ENCODE measurements around the gene SLC29A3.

The SLC29A3 gene

GRCh38 chr10:71274901-71275796 lies 43.9 kb upstream of the SLC29A3 start:
- DNase-seq (ENCODE audit: low spot score): no peak
- no peak for TF ChIP-seq CTCF (IDR thresholded peaks at IDR 0.05; ENCODE audit: extremely low read depth, missing control alignments)

GRCh38 chr10:71276873-71277272 lies 42.2 kb upstream of the SLC29A3 start:
- no peak for DNase-seq (ENCODE audit: low spot score)
- no peak for TF ChIP-seq CTCF (IDR thresholded peaks at IDR 0.05; ENCODE audit: extremely low read depth, missing control alignments)

- DNase-seq (ENCODE audit: low spot score): no peak
- no peak for TF ChIP-seq CTCF (IDR thresholded peaks at IDR 0.05; ENCODE audit: extremely low read depth, missing control alignments)
Observed at GRCh38 chr10:71277914-71278665, 41.0 kb upstream of the SLC29A3 start.

- no peak for DNase-seq (ENCODE audit: low spot score)
- TF ChIP-seq CTCF (IDR thresholded peaks at IDR 0.05; ENCODE audit: extremely low read depth, missing control alignments): no peak
Observed at GRCh38 chr10:71278691-71279588, 40.1 kb upstream of the SLC29A3 start.

GRCh38 chr10:71279590-71280170 lies 39.4 kb upstream of the SLC29A3 start:
- no peak for TF ChIP-seq CTCF (IDR thresholded peaks at IDR 0.05; ENCODE audit: extremely low read depth, missing control alignments)
- no peak for DNase-seq (ENCODE audit: low spot score)

- TF ChIP-seq CTCF (IDR thresholded peaks at IDR 0.05; ENCODE audit: extremely low read depth, missing control alignments): no peak
- no peak for DNase-seq (ENCODE audit: low spot score)
Observed at GRCh38 chr10:71280216-71280615, 38.8 kb upstream of the SLC29A3 start.

Measured in GM20000 (cell line).